Ovary (tissue), 9 donors: ENCODE measurements around the gene ADA. TPM values are rescaled to one million over a fixed set of nuclear protein-coding genes. Genes with fewer than 3 reads are reported as not detected.
"Not testable (repeated sequence)": the region's sequence is repeated elsewhere in the genome, so short reads cannot be mapped to it uniquely, and the experiment has no call there.

Experiments
- DNase-seq, 5 donors: peaks; one replicate each; pipeline ENCODE4 v3.0.0-alpha.2; 2019 to 2020
- H3K27ac ChIP-seq, 2 donors: fragments of 200-600 bp; one replicate each; pipeline versions ENCODE4 v1.5.1 to v1.8.0; 2019 to 2022
- H3K27me3 ChIP-seq: fragments of 200-600 bp; one replicate; pipeline ENCODE4 v1.8.0; 2022
- H3K36me3 ChIP-seq: fragments of 200-600 bp; sonication (generic); one replicate; pipeline ENCODE4 v1.5.1; 2019
- H3K4me1 ChIP-seq: one replicate; pipeline ENCODE4 v1.8.1; 2013; ENCODE audit warnings: mild to moderate bottlenecking, moderate library complexity; ENCODE audit not compliant: insufficient read depth
- H3K4me3 ChIP-seq: fragments of 200-600 bp; sonication (generic); one replicate; pipeline ENCODE4 v1.5.1; 2017
- H3K9me3 ChIP-seq, 2 donors: fragments of 200-600 bp in 1 of 2; sonication (generic) in 1 of 2; one replicate each; pipeline versions ENCODE4 v1.5.1 to v1.8.1; 2013 to 2019; ENCODE audit warnings: mild to moderate bottlenecking in 1 of 2, moderate library complexity in 1 of 2
- CTCF ChIP-seq, 3 donors: fragments of 450-650 bp in 2 of 3; fragments of 200-600 bp in 1 of 3; IDR thresholded peaks; one replicate each; pipeline versions ENCODE4 v1.5.1 to v1.8.0; 2016 to 2022; ENCODE audit warnings: antibody characterized with exemption in 3 of 3, mild to moderate bottlenecking in 1 of 3
- EP300 ChIP-seq: sonication (generic); formaldehyde crosslinking; IDR thresholded peaks from one replicate; pipeline ENCODE4 v1.6.1; 2017; ENCODE audit warnings: antibody characterized with exemption
- POLR2A ChIP-seq: fragments of 450-650 bp; IDR thresholded peaks from one replicate; pipeline ENCODE4 v1.6.1; 2017; ENCODE audit warnings: antibody characterized with exemption, mild to moderate bottlenecking, moderate library complexity
- WGBS, 3 donors: extraction: QIAGEN DNeasy Blood & Tissue Kit in 1 of 3; methylation state at CpG; one replicate each; pipeline versions ENCODE4 v1.1.5 to v1.1.7; 2013 to 2017; 5-methylcytosine and 5-hydroxymethylcytosine counted together
- intact Hi-C, 4 donors: fragments of 100-400 bp; cut with DNase I; formaldehyde crosslinking; loops; one replicate each; pipeline versions ENCODE4 v1.11.0 to v1.15.1; 2022 to 2023
- polyA plus RNA-seq, 2 donors: library from polyadenylated mRNA; stranded (reverse); fragments of 200-250 nt in 1 of 2; fragments of 350-450 nt in 1 of 2; fragmentation: Illumina TruSeq in 1 of 2; extraction: RNeasy Lipid Tissue Mini Kit (QIAGEN cat#74804) in 1 of 2; gene quantifications; one replicate each; pipeline ENCODE4 v1.2.3, GENCODE V29; 2013 to 2014
- total RNA-seq, 7 donors: library from RNA; depleted of rRNA in 2 of 7; stranded (reverse); fragments of >200 nt in 2 of 7; fragmentation: NEBNext Ultra II Directional in 3 of 7; extraction: Animal tissue kit (Norgen Biotek cat#: 25700) in 3 of 7; gene quantifications; one replicate each; pipeline versions ENCODE4 v1.1.0 to v1.2.4, GENCODE V29; 2016 to 2023
- donor health status: DM: no; HTN: no; CAD: no; lungs with moderate emphysema.
- donor health status: DM: no; HTN: no; CAD: no.
- donor health status: Bipolar disorder and iron deficiency.
- donor health status: DM: yes; HTN: yes; CAD: no.
- donor health status: DM: no; HTN: no; CAD: no.
- donor health status: DM: yes; HTN: yes; CAD: no.

The ADA gene
- total and polyA plus RNA-seq, 9 donors = 1.1 to 7.4 (median 3.2) TPM

DNA sequence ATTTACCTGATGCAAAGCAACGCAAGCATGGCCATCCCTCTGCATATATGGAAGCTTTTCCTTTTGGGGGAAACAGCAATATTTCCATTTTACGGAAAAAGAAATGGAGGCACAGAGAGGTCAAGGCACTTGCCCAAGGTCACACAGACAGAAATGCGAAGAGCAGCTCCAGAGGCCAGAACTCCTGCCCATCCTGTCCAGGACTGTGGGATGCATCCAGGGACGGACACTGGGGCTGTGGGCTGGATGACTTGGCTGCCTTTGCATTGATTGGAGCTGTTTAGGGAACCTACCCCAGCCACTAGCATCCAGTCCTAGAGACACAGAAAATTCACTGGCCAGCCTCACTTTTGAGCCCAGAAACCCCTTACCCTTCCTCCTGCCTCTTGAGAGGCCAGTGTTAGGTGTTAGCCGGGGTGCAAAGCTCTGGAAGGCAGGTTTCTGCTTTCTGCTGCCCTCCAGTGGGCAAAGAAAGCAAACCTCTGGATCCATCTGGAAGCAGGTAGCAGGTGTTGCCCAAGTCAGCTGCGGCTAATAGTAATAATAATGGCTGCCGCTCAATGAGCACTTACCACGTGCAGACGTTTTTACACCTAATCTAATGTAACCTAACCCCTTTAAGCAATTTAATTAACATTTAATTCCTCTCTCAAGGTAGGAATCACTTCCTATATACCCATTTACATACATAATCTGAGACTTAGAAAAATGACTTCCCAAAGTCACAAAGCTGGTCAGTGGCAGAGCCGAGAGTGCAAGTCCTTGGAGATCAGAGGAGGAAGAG, 32.0 kb upstream of the ADA start:
- TF ChIP-seq POLR2A (no peak), CTCF (IDR thresholded peaks at IDR 0.05) (peak in 1 of 3 donors; percentile 44)

GRCh38 chr20:44681796-44682566, 30.5 kb upstream of the ADA start:
- Histone ChIP-seq H3K36me3 (no peaks in the 10 kb centered on the region), H3K27me3 (no peaks in the 10 kb centered on the region), H3K27ac (no peak overlapping the region), H3K9me3 (no peaks in the 10 kb centered on the region), H3K4me1 (peaks cover 2% of the 10 kb centered on the region), H3K4me3 (no peak overlapping the region)
- no peak for DNase-seq
- intact Hi-C loops = loop anchor here in 3 of 4 donors (5.0 to 10.0 kb wide), 3 partner anchors 183 to 295 kb away; no protein-coding TSS in a partner anchor
- WGBS, 3 donors = 90 to 92% (median 92%) methylated on average over 11 of the region's 11 CpGs
- no peak for TF ChIP-seq EP300
- no peak for TF ChIP-seq CTCF (IDR thresholded peaks at IDR 0.05)
- TF ChIP-seq POLR2A = no peak

More for the DNA sequence above, 32.0 kb upstream of the ADA start:
- WGBS, 3 donors = 30 to 59% (median 57%) methylated on average over 10 of the region's 10 CpGs
- no peak overlapping the region for H3K27ac ChIP-seq
- intact Hi-C loops = loop anchor here (2.0 to 10.0 kb wide), 4 partner anchors 49 to 294 kb away; no protein-coding TSS in a partner anchor
- H3K36me3 ChIP-seq = no peaks in the 10 kb centered on the region
- no peaks in the 10 kb centered on the region for H3K27me3 ChIP-seq
- H3K4me1 ChIP-seq = peaks cover 2% of the 10 kb centered on the region
- no peaks in the 10 kb centered on the region for H3K9me3 ChIP-seq
- H3K4me3 ChIP-seq = no peak overlapping the region
- no peak for DNase-seq

GRCh38 chr20:44678990-44679611, 27.6 kb upstream of the ADA start:
- WGBS, 3 donors = 84 to 93% (median 89%) methylated on average over 12 of the region's 12 CpGs
- Histone ChIP-seq H3K27me3 (no peaks in the 10 kb centered on the region), H3K27ac (no peak overlapping the region), H3K4me1 (no peaks in the 10 kb centered on the region), H3K4me3 (no peak overlapping the region), H3K36me3 (no peaks in the 10 kb centered on the region), H3K9me3 (no peaks in the 10 kb centered on the region)
- TF ChIP-seq POLR2A = no peak
- TF ChIP-seq EP300 = no peak
- TF ChIP-seq CTCF (IDR thresholded peaks at IDR 0.05) = no peak
- DNase-seq = no peak
- intact Hi-C loops = no loop called here

- TF ChIP-seq POLR2A (no peak), EP300 (no peak), CTCF (IDR thresholded peaks at IDR 0.05) (no peak)
- WGBS, 3 donors = 17 to 72% (median 54%) methylated on average over 2 of the region's 2 CpGs
- intact Hi-C loops = no loop called here
- Histone ChIP-seq H3K27ac (no peak overlapping the region), H3K36me3 (no peaks in the 10 kb centered on the region), H3K4me1 (no peaks in the 10 kb centered on the region), H3K4me3 (no peak overlapping the region), H3K9me3 (no peaks in the 10 kb centered on the region), H3K27me3 (no peaks in the 10 kb centered on the region)
- no peak for DNase-seq
Measured at GRCh38 chr20:44678242-44678641, 26.7 kb upstream of the ADA start.

- WGBS, 3 donors = 83 to 90% (median 89%) methylated on average over 23 of the region's 23 CpGs
- H3K36me3 ChIP-seq, intact Hi-C loops, H3K27me3 ChIP-seq, H3K9me3 ChIP-seq, H3K4me1 ChIP-seq, H3K4me3 ChIP-seq, DNase-seq, H3K27ac ChIP-seq: not testable (repeated sequence)
Measured at GRCh38 chr20:44672318-44672902, 20.9 kb upstream of the ADA start.

GRCh38 chr20:44671541-44671940, 20.0 kb upstream of the ADA start:
- H3K36me3 ChIP-seq, H3K27me3 ChIP-seq, H3K9me3 ChIP-seq, H3K27ac ChIP-seq, DNase-seq, H3K4me1 ChIP-seq, H3K4me3 ChIP-seq, intact Hi-C loops: not testable (repeated sequence)
- 79 to 83% (median 79%) methylated on average over 6 of the region's 7 CpGs for WGBS, 3 donors
